Hematopoietic multipotent progenitor cell treated with erythropoietin and hydrocortisone succinate and interleukin-3 and kit ligand, for 17 days (in vitro differentiated cells): ENCODE measurements around the gene UGT1A8.

Source experiments
- DNase-seq: peaks from one replicate; pipeline ENCODE4 v3.0.0-alpha.2; 2015; ENCODE audit warnings: low spot score

UGT1A8 gene

DNA sequence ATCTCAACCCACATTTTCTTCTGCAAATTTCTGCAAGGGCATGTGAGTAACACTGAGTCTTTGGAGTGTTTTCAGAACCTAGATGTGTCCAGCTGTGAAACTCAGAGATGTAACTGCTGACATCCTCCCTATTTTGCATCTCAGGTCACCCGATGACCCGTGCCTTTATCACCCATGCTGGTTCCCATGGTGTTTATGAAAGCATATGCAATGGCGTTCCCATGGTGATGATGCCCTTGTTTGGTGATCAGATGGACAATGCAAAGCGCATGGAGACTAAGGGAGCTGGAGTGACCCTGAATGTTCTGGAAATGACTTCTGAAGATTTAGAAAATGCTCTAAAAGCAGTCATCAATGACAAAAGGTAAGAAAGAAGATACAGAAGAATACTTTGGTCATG lies 150.6 kb downstream of the UGT1A8 start:
- no peak for DNase-seq

DNA sequence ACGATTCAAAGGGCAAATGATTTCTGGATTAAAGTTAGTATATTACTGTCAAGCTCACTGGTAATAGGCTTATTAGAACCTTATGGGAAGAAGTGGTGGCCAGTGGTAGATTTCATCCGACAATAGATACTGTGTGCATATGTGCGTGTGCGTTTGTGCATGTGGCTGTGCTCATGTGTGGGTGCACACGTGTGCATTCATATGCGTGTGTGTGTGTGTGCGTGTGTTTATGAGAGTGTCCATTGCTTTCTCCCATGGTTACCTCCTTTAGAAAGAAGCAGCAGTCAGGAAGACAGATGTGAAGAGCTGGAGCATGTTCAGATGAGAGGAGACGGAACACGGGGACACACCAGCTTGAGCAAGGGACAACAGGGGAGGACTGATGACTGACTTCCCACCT lies 151.8 kb downstream of the UGT1A8 start:
- DNase-seq: no peak

DNA sequence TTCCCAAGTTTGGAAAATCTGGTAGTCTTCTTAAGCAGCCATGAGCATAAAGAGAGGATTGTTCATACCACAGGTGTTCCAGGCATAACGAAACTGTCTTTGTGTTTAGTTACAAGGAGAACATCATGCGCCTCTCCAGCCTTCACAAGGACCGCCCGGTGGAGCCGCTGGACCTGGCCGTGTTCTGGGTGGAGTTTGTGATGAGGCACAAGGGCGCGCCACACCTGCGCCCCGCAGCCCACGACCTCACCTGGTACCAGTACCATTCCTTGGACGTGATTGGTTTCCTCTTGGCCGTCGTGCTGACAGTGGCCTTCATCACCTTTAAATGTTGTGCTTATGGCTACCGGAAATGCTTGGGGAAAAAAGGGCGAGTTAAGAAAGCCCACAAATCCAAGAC lies 154.7 kb downstream of the UGT1A8 start:
- DNase-seq: no peak

DNA sequence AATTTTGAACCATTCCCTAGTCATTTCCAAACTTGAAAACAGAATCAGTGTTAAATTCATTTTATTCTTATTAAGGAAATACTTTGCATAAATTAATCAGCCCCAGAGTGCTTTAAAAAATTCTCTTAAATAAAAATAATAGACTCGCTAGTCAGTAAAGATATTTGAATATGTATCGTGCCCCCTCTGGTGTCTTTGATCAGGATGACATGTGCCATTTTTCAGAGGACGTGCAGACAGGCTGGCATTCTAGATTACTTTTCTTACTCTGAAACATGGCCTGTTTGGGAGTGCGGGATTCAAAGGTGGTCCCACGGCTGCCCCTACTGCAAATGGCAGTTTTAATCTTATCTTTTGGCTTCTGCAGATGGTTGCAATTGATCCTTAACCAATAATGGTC lies 155.2 kb downstream of the UGT1A8 start:
- no peak for DNase-seq

DNA sequence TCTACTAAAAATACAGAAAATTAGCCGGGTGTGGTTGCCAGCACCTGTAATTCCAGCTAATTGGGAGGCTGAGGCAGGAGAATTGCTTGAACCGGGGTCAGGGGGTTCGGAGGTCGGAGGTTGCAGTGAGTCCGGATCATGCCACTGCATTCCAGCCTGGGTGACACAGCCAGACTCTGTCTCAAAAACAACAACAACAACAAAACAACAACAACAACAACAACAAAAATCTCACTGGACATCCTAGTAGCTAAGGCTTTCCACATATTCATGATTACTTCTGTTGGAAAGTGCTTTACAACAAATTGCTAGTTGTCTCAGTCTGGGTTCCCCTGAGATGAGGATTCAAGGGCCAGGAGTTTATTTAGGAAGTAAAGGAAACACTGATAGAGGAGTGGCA lies 156.4 kb downstream of the UGT1A8 start:
- DNase-seq: no peak

DNA sequence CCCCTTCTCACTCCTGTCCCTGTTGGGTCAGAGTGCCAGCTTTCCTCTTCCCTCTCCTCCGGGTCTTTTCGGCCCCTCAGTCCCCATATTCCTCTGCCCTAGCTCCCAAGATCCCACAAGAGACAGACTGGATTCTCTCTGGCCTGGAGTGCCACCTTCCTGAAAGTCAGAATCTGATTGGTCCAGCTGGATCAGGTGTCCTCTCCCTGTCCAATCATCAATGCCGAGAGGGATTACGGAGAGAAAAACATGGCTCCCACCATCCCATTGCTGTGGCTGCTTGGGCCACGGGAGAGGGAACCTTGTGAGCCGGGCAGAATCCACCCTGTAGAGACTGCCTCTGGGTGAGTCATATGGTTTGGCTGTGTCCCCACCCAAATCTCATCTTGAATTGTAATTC lies 158.0 kb downstream of the UGT1A8 start:
- no peak for DNase-seq

DNA sequence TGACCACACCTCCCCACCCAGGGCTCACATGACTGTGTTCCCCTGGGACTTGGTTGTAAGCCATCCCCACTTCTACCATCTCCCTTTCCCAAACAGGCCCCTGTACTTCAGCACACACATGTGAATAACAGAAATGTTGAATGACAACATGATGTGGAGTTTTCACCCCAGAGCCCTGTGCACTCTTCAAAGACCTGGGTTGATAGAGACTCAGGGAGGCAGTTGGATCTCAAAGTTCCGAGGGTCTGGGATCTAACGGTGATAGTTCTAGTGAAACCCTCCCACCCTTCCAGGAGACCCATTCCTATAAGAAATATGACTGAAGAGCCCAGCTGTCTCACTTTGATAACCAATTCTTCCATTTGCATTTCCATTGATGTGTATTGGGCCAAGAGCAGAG lies 160.6 kb downstream of the UGT1A8 start, which contains the start of gene MROH2A:
Gene MROH2A, plus strand, starts transcription at position 301 of the 400 bp plus-strand sequence. CDS start 1,029 bp downstream, outside the sequence.
- DNase-seq: no peak

DNA sequence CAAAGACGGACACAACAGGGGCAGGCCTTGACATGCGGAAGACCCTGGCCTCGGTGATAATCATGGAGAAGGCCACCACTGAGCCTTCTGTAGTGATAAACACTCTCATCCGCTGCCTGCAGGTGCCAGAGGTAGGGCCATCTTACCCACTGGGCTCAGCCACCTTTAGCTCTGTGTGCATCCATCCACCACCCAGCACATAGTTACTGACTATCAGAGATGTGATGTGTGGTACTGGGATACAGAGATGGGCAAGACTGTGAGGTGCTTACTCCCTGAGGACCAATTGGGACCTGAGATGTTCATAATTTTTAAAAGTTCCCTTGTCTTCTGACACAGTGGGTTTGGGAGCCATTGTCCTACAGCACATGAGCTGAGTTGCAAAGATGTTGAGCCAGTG lies 162.3 kb downstream of the UGT1A8 start:
- no peak for DNase-seq

DNA sequence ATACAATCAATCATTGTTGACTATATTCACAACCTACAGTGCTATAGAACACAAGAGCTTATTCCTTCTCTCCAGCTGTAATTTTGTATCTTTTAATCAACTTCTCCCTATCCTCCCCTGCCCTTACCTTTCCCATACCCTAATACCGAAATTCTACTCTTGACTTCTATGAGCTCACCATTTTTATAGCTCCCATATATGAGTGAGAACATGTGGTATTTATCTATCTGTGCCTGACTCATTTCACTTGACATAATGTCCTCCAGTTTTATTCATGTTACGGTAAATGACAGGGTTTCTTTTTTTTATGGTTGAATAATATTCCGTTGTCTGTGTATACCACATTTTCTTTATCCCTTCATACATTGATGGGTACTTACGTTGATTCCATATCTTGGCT lies 163.3 kb downstream of the UGT1A8 start:
- DNase-seq: no peak

DNA sequence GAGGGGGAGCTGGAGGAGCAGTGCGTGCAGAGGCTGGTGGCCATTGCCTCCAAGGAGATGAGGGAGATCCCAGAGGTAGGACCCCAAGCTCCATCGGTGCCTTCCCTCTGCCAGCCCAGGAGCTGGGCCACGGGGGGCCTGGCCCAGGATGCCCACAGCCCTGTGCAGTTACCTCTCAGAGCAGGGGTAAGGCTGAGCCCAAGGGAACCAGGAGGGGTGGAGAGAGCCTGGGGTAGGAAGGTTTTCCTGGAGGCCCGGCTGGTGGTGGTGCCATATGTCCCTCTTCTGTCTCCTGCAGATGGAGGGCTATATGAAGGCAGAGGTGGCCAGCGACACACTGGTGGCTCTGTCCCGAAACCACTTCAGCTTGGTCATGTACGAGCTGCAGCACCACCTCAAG lies 172.1 kb downstream of the UGT1A8 start:
- DNase-seq: no peak

DNA sequence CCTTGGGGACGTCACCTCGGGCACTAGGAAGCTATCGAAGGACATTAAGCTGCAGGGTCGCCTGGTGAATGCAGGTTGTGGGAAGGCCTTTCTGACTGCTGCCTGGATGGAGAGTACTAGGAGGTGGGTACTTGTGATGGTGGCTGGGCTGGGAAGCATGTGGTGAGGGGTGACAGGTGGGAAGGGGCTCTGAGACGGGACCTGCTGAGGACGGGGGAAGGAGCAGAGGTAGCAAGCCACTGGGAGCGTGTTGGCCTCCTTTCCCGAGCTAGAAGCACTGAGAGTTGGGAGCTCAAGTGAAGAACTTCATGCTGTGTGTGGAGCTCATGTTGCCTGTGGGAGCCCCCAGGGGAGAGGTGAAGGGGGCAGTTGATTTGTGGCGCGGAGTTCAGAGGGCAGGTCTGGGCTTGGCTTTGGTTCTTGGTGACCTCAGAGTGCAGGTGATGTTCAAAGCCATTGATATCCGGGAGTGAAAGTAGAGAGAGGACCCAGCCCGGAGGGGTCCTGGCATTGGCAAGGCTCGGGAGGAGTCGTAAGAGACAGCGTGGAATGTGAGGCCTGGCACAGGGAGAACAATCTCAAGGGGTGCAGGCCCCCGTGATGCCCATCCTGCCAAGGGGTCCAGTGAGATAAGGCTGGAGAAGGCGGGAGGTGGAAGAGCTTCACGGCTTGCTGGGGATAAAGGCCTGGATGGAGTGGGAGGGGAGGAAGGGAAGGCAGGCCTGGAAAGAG lies 173.9 kb downstream of the UGT1A8 start:
- DNase-seq: no peak

DNA sequence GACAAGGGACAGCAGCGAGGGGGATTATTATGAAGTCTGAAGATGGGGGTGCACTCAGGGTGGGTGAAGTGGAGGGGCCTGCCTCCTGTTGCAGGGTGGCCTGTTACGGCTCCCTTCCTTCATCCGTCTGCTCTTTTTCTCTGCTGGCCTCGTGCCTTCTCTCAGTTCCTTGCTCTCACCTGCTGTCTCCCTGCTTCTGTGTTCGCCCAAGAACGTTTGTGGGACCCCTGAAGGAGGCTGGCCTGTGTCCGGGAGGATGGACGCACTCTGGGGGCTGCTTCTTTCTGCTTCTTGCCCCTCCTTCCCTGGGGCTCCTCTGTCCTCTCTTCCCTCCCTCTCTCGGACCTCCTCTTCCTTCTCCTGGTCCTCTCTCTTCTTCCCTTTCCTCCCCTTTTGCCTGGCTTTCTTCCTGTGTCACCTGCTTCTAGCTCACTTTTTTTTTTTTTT lies 174.5 kb downstream of the UGT1A8 start:
- no peak for DNase-seq

DNA sequence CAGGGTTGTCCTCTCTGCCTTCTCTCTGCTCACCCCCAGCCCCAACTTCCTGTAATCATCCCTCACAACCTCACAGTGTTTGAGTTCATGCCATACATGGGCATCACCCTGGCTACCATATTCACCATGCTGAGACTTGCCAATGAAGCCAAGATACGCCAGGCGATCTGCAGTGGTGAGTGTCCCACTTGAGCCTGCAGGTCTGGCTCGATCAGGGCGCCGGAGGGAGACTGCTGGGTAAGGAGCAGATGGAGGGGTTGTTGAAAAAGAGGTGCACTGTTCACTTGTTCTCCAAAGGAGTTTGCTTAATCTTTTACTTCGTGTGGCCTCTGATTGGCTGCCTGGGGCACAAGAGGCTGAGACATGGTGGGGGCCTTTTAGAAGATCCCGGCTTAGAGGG lies 175.3 kb downstream of the UGT1A8 start:
- DNase-seq: no peak

DNA sequence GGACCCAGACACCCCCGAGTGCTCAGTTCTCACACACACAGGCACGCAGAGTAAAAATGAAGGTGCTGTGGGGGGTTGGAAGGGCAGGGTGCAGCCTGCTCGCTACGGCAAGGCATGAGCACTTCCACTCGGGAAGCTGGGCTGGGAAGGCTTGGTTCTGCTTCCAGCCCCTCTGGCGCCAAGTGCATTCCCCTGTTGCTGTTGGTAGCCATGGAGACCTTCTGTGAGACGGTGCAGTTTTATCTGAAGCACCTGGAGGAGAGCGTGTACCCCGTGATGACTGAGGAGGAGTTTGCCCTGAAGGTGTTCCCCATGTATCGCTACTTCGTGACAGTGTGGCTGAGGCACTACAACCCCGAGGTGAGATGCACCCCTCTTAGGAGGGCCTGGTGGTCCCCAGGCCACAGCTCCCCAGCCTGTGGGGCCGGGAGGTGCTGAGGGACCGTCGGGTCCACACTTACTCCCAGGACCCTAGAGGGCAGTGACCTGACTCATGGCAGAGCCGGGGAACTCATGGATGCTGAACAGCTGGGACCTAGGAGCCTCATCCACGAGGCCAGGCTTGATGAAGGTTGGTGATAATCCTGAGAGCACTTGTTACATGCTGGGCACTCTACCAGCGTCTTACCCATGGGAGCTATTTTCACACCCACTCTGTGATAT lies 176.2 kb downstream of the UGT1A8 start:
- DNase-seq: no peak

DNA sequence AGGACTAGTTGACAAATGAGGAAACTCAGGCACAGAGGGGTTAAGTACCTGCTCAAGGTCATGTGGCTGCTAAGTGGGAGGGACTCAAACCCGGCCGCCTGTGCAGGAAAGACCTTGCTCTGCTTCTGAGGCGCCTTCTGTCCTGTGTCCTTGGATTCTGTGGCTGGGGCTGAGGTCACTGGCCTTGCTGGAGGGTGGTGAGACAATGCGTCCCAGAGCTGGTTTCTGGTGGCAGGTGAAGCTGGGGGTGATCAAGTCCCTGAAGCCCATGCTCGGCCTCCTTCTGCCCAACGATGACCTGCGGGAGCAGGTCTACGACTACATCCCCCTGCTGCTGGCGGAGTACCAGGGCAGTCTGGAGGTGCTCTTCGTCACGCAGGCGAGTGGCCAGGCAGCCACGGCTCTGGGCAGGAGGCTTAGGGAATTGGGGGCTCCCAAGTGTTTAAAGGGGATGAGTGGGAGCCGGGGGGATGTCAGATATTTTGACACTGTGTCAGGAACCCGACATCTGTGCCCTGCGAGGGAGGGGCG lies 176.8 kb downstream of the UGT1A8 start:
- DNase-seq: no peak

DNA sequence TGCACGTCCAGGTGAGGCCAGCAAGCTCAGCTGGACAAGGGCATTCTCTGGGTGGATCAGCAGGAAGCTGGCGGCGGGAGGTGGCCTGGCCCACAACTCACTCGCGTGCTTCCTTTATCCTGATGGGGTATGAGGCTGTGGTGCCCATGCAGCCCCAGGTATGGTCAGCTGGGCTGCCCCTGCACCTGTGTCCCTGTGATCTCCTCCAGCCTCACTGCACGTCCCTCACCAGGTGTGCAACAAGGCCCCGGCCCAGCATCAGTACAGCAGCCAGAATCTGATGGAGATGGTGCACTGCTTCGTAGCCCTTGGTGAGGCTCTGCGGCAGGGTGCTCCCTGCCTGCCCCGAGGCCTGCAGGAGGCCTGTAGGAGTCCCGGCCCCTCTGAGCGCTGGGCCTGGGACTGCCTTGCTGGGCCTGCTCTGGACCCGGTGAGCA lies 178.3 kb downstream of the UGT1A8 start:
- no peak for DNase-seq

DNA sequence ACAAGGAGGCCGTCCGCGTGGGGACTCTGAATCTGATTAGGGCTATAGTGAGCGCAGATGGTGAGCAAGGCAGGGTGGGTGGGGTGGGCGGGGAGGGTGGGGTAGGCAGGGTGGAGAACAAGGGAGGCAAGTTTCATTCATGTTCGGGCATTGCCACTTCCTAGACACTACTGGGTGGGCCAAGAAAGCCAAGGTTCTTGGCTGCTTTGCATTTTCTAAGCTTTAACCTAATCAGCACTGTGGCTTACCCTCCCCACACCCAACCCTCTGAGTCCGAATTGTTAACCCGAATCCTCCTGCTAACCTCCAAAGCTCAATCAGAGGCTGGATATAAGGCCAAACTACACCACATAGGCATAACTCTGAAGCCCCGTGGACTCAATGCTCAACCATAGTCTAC lies 178.8 kb downstream of the UGT1A8 start:
- DNase-seq: no peak

DNA sequence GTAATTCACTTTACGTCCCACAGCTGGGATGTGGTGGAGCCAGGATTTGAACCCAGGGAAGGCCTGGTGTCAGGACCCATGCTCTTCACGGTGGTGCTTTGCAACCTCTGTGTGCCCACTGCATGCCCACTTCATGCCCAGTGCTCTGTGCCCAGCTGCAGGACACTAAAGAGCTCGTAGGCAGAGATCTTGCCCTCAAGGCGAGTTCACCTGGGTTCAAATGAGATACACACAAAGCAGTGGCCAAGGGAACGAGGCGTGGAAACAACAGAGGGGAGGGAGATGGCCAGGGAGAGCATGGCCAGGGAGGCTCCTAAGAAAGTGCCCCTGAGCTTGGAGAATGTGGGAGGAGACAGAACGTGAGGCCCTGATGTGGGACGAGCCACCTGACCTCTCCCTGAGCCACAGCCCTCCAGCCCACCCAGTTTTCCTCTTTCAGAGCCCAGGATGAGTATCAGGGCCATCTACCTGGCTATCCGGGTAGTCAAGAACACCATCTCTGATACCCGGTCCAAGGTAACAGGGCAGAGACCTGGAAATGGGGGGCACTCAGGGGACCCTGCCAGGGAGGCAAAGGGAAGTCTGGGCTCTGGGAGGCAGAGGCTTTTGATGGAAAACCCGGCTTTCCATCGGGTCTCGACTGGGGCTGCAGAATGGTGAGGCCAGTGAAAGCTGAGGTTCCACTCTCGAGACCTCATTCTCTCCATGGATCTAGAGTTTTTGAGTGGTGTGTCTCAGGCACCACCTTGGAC lies 181.1 kb downstream of the UGT1A8 start:
- DNase-seq: no peak

DNA sequence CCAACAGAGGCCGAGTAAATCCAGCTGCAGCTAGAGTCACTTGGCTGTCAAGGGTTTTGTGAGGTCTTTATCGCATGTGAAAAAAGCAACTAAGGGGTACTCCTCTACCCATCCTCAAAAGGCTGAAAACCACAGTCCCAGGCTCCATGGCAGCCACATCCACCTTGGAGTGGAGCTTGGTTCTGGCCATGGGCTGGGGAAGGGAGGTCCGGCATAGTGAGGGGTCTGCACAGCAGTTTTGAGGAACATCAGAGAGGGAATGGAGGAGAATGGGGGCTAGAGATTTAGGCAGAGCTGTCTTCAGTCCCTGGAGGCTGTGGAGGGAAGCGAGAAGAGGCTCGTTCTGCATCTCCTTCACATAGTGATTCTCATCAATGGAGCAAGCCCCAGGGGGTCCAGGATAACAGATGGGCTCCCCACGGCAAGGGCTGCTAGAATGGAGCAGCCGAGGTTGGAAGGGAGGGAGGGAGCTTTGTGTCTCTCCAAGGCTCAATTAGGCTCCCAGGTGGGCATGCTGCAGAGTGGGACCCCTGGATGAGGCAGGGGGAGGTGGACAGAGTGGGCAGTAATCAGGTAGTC lies 181.7 kb downstream of the UGT1A8 start:
- DNase-seq: no peak

DNA sequence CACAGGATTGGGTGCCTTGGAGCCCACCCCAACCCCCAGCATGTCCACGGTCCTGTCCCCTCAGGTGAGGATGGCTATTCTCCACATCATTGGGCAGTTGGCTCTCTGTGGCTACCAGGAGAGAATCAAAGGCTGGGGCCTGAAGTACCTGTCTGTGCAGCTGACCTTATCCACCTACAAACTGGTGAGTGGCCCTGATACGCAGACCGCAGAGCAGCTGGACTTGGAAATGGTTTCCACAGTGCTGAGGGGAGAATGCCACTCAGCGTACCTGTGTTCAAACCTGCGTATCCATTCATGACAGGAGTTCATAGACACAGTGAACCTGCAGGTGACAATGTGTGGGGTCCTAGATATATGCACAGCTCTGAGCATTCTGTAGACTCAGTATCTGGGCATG lies 182.3 kb downstream of the UGT1A8 start:
- DNase-seq: no peak

DNA sequence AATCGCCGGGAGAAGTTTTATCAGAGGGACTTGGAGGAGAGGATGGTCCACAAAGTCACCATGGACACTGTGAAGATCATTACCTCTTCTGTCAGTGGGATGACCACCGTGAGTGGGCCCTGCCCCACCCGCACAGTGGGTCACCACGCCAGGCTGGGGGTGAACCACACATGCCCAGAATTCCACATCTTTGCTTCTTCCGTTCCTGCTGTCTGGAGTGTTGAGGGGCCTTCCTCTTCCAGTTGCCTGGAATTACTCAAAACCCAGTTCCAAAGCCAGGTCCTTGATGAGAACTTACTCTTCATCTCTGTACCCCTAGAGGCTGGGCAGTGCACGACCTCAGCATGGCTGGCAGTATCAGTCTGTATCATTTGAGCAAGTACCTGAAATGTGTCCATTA lies 182.8 kb downstream of the UGT1A8 start:
- no peak for DNase-seq

DNA sequence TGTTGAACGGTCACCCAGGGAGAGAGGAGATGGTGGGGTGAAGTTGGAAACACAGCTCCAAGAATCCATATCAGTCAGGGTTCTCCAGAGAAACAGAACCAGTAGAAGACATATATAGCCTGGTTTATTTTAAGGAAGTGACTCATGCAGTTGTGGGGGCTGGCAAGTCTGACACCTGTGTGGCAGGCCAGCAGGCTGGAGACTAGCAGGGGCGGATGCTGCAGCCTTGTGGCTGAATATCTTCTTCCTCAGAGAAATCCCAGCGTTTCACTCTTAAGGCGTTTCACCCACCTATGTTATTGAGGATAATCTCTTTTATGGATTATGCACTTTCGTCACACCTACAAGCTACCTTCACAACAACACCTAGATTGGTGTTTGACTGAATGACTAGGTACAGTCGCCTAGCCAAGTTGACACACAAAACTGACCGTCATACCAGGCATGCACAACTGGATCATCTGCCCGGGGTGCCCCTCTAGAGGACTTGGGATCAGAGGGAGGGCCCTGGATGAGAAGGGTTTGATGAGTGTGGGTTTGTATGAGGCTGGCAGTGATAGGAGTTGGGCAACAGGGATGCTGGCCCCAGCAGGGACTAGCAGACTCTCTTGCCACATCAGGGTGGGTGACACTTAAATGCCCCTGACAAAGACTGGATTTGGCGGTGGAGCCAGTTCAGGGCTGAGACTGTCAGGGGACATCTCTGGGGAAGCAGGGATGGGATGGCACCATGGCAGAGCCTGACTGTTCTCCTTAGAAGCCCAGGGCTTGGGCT lies 184.1 kb downstream of the UGT1A8 start:
- DNase-seq: no peak
